ENCODE data around the gene GRHPR.
A peak's percentile ranks its signal among the peaks of the same experiment; 100 is the strongest.
"Not testable (repeated sequence)": the region's sequence is repeated elsewhere in the genome, so short reads cannot be mapped to it uniquely, and the experiment has no call there.

Gene GRHPR

GRCh38 chr9:37422289-37423104 is at the start of gene GRHPR:
GRHPR (plus strand) TSS chr9:37422696; CDS start chr9:37422751, 55 bp downstream.
- DNase-seq: peak; percentile 70

GRCh38 chr9:37372839-37373238 is 49.7 kb upstream of the GRHPR start:
- no peak for DNase-seq

GRCh38 chr9:37373621-37374020 is 48.9 kb upstream of the GRHPR start:
- no peak for DNase-seq

- DNase-seq: no peak
These were observed 47.6 kb upstream of the GRHPR start for GRCh38 chr9:37374892-37375291.

GRCh38 chr9:37377688-37378612 is 44.5 kb upstream of the GRHPR start:
- no peak for DNase-seq

- DNase-seq: no peak
These were observed 43.9 kb upstream of the GRHPR start for GRCh38 chr9:37378613-37379004.

- DNase-seq: no peak
These were observed 42.7 kb upstream of the GRHPR start for GRCh38 chr9:37379835-37380234.

GRCh38 chr9:37380570-37380969 is 41.9 kb upstream of the GRHPR start:
- no peak for DNase-seq

GRCh38 chr9:37381094-37381741 is 41.3 kb upstream of the GRHPR start:
- no peak for DNase-seq

GRCh38 chr9:37382161-37382981 is 40.1 kb upstream of the GRHPR start:
- DNase-seq: no peak

- no peak for DNase-seq
These were observed 39.5 kb upstream of the GRHPR start for GRCh38 chr9:37382982-37383357.

- no peak for DNase-seq
These were observed 39.1 kb upstream of the GRHPR start for GRCh38 chr9:37383393-37383792.

- DNase-seq: no peak
These were observed 38.4 kb upstream of the GRHPR start for GRCh38 chr9:37383876-37384746.

GRCh38 chr9:37385286-37385685 is 37.2 kb upstream of the GRHPR start:
- DNase-seq: no peak

- DNase-seq: no peak
These were observed 35.5 kb upstream of the GRHPR start for GRCh38 chr9:37386988-37387387.

- DNase-seq: no peak
These were observed 31.7 kb upstream of the GRHPR start for GRCh38 chr9:37390759-37391158.

- DNase-seq: no peak
These were observed 30.2 kb upstream of the GRHPR start for GRCh38 chr9:37392272-37392671.

GRCh38 chr9:37395229-37395628 is 27.3 kb upstream of the GRHPR start:
- DNase-seq: no peak

- no peak for DNase-seq
These were observed 26.8 kb upstream of the GRHPR start for GRCh38 chr9:37395663-37396062.

- not testable (repeated sequence) for DNase-seq
These were observed 24.5 kb upstream of the GRHPR start for GRCh38 chr9:37397948-37398347.

GRCh38 chr9:37398464-37399025 is 24.0 kb upstream of the GRHPR start:
- DNase-seq: no peak
